Measurements from ENCODE around the gene NTMT1. TPM values are rescaled to one million over a fixed set of nuclear protein-coding genes. Genes with fewer than 3 reads are reported as not detected.

The NTMT1 gene, protein sequence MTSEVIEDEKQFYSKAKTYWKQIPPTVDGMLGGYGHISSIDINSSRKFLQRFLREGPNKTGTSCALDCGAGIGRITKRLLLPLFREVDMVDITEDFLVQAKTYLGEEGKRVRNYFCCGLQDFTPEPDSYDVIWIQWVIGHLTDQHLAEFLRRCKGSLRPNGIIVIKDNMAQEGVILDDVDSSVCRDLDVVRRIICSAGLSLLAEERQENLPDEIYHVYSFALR
- polyA plus RNA-seq (ENCODE audit: low read depth in 6 of 6), result 10 to 100 TPM; 30.3 to 57.7 (median 35.4) TPM

DNA sequence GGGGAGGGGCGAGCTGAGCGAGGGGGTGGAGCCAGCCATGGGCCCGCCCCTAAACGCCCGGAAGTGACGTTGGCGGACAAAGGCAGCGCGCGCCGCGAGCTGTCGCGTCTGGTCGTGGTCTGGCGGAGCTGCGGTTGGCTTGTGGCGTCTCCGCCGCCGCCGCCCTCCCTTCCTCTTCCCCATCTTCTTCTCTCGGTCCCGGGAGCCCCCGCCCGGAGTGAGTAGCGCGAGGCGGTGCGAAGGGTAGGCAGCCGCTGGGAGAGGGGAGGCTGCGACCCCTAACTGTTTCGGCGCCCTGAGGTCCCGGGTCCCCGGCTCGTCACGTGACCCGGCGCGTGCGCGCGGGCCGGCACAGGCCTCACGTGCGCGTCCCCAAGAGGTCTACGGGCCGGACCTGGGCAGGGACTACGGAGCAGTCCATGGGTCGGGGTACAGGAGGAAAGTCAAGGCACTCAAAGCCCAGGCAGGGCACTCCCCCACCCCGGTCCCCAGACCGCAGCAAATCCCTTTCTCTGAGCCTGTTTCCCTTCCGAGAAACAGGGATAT is at the start of gene NTMT1:
TSS of gene NTMT1 (plus strand) at position 85 of the 546 bp plus-strand sequence. CDS start 6,541 bp downstream, outside the sequence.
- H3K27me3 Mint-ChIP-seq, result peaks cover 5 to 29% (median 14%) of the 10 kb centered on the region in 3 donors
- H3K4me1 Mint-ChIP-seq, result peaks cover 37 to 63% (median 52%) of the 10 kb centered on the region in 3 donors
- ATAC-seq (ENCODE audit: low read depth in 2 of 2) (peak; percentile 79 to 83), DNase-seq (peak; percentile 94)
- H3K4me3 Mint-ChIP-seq, result peak within 1 kb of the TSS; percentile 88 to 94 (median 91)
- H3K27ac Mint-ChIP-seq, result peak within 1 kb of the TSS; percentile 94 to 99 (median 98)
- peaks cover 0 to 2% (median 0%) of the 10 kb centered on the region in 7 donors for H3K9me3 Mint-ChIP-seq
- no peaks in the 10 kb centered on the region for H3K36me3 Mint-ChIP-seq

DNA sequence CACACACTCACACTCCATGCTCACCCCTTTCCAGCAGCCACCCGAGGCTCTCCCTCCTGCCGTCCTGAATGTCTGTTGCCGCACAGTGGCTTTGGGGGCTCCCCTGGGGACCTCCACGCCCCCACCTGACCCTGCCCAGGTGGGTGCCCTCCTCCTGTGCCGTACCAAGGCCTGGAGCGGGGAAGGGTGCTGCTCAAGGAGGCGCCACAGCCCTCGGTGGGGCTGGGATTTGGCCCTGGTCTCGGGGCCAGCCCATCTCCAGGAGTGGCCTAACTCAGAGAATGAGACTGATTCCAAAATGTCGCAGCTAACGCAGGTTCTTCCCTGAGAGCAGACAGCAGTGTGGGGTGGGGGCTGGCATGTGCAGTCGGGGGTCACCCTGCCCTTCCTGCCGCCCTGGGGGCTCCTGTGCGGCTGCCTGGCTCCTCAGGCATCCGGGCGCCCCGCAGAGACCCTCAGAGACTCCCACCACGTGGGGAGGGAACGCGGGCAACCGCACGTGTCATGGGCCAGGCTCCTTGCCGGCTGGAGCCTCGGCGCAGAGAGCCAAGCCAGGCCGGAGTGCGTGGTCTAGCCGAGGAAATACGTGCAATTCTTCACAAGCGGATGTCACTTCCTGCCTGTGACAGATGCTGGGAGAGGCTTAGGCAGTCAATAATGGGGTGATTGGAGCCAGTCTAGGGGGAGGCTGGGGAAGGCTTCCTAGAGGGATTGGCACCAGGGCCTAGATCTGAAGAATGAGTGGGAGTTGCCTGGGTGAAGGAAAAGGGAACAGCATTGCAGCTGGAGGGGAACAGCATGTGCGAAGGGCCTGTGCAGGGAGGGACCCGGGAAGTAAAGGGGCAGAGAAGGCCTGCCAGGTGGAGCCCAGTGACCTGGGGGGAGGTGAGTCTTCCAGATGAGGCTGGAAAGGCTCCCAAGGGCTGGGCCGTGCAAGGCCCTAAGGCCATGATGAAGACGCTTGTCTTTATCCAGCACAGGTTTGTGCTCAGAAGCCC is 49.1 kb upstream of the NTMT1 start:
- peaks cover 0 to 7% of the 10 kb centered on the region in 2 donors for H3K36me3 Mint-ChIP-seq
- H3K27me3 Mint-ChIP-seq, result peaks cover 4 to 33% (median 31%) of the 10 kb centered on the region in 3 donors
- H3K27ac Mint-ChIP-seq, result no peak overlapping the region
- H3K4me3 Mint-ChIP-seq, result no peak overlapping the region
- H3K9me3 Mint-ChIP-seq, result peaks cover 0 to 6% (median 3%) of the 10 kb centered on the region in 7 donors
- peaks cover 18 to 19% (median 19%) of the 10 kb centered on the region in 3 donors for H3K4me1 Mint-ChIP-seq
- ATAC-seq (ENCODE audit: low read depth in 2 of 2) (no peak), DNase-seq (no peak)

DNA sequence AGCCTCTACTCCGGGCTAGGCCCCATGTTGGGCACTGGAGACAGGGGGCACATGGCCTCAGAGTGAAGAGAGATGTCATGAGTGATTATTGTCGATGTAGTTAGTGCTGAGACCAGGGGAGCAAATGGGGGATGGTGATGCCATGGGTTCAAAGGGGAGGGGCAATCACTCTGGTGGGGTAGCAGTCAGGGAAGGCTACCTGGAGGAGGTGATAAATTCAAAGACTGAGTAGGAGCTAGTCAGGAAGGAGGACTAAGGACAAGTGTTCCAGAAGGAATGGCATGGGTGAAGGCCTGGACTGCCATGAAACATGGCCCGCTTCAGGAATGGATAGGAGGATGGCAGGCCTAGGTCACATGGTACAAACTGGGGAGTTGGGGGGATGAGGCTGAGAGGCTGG is 46.7 kb upstream of the NTMT1 start:
- no peaks in the 10 kb centered on the region for H3K36me3 Mint-ChIP-seq
- H3K4me3 Mint-ChIP-seq, result no peak overlapping the region
- DNase-seq (no peak), ATAC-seq (ENCODE audit: low read depth in 2 of 2) (no peak)
- H3K27ac Mint-ChIP-seq, result peak overlapping the region in 1 of 6 donors; percentile 62
- peaks cover 4 to 33% (median 23%) of the 10 kb centered on the region in 3 donors for H3K27me3 Mint-ChIP-seq
- H3K9me3 Mint-ChIP-seq, result peaks cover 0 to 3% (median 0%) of the 10 kb centered on the region in 7 donors
- peaks cover 22 to 23% (median 22%) of the 10 kb centered on the region in 3 donors for H3K4me1 Mint-ChIP-seq

DNA sequence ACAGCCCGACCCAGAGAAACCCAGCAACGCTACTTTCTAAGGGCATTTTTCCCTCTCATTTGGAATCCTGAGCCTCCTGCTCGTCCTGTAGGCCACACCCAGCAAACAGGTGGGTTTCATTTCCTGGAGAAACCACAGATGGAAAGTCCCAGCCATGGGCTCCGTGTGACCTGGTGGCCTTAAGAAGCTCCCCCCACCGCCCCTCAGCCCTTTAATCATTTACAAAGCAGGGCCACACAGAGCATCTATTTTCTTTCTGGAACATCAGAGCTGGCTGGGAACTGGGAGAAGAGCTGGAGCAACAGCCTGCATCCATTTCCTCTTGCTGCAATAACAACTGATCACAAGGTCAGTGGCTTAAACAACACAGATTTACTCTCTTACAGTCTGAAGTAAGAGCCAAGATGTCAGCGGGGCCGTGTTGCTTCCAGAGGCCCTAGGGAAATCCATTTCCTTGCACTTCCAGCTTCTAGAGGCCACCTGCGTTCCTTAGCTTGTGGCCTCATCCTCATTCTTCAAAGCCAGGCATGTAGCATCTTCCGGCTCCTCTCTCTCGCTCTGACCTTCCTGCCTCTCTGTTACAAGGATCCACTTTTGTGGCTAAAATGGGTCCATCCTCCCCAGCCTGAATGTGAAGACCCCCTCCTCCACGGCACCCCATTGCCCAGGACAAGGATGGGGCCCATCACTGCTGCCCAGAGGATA is 45.6 kb upstream of the NTMT1 start:
- H3K4me3 Mint-ChIP-seq, result peak overlapping the region in 3 of 8 donors; percentile 29 to 43 (median 42)
- H3K27me3 Mint-ChIP-seq, result peaks cover 4 to 33% (median 23%) of the 10 kb centered on the region in 3 donors
- ATAC-seq (ENCODE audit: low read depth in 2 of 2), result peak; percentile 53 to 57
- no peak for DNase-seq
- no peak overlapping the region for H3K27ac Mint-ChIP-seq
- H3K36me3 Mint-ChIP-seq, result no peaks in the 10 kb centered on the region
- peaks cover 25 to 27% (median 26%) of the 10 kb centered on the region in 3 donors for H3K4me1 Mint-ChIP-seq
- peaks cover 0 to 7% (median 0%) of the 10 kb centered on the region in 7 donors for H3K9me3 Mint-ChIP-seq

DNA sequence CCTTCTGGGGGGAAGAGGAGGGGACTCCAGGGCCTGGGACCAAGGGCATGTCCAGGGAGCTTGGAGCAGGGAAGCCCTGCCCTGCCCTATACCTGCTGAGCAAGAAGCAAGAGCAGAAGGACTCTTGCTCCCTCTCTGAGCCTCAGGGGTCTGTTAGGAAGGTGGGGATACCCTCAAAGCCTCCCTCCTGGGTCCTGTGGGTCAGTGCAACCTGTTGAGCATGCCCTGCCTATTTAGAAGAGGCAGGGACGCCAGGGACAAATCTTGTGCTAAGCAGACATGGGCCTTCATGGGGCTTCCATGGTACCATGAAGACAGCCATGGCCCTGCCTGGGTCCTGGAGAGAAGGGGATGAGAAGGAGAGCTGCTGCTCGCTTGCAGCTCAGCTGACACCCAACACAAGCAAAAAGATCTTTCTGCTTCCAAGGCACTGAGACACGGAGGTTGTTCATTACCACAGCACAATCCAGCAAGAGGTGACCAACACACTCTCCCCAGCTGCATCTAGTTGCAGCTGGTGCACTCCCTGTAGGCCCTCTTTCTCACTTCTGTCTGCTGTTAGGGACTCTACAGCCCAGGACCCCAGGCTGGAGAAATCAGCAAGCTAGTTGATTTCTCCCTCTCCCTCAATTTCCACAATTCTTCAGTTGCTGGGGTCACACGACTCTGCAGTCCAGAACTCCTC is 44.3 kb upstream of the NTMT1 start:
- H3K4me1 Mint-ChIP-seq, result peaks cover 25 to 29% (median 27%) of the 10 kb centered on the region in 3 donors
- no peaks in the 10 kb centered on the region for H3K36me3 Mint-ChIP-seq
- H3K27ac Mint-ChIP-seq, result peak overlapping the region in 2 of 6 donors; percentile 38 to 61
- H3K9me3 Mint-ChIP-seq, result peaks cover 0 to 7% (median 0%) of the 10 kb centered on the region in 7 donors
- DNase-seq (no peak), ATAC-seq (ENCODE audit: low read depth in 2 of 2) (no peak)
- H3K27me3 Mint-ChIP-seq, result peaks cover 0 to 22% (median 14%) of the 10 kb centered on the region in 3 donors
- no peak overlapping the region for H3K4me3 Mint-ChIP-seq

DNA sequence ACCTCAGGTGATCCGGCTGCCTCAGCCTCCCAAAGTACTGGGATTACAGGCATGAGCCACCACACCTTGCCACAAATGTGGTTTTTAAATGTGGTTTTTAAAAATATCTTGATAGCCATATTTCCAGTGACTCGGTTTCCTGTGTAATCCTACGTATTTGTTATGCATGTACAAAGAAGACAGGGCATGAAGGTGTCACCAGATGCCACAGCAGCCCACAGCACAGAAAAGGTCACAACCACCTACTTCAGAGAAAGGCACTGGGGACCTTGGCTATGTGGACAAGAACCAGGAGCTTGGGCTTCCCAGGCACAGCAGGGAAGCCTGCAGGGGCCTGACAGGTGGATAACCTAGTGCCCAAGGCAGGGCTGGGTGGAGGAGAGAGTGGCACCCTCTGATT is 43.1 kb upstream of the NTMT1 start:
- ATAC-seq (ENCODE audit: low read depth in 2 of 2) (no peak), DNase-seq (no peak)
- H3K27ac Mint-ChIP-seq, result no peak overlapping the region
- H3K36me3 Mint-ChIP-seq, result no peaks in the 10 kb centered on the region
- no peak overlapping the region for H3K4me3 Mint-ChIP-seq
- peaks cover 25 to 29% (median 27%) of the 10 kb centered on the region in 3 donors for H3K4me1 Mint-ChIP-seq
- H3K9me3 Mint-ChIP-seq, result peaks cover 0 to 7% (median 2%) of the 10 kb centered on the region in 7 donors
- H3K27me3 Mint-ChIP-seq, result peaks cover 0 to 23% (median 13%) of the 10 kb centered on the region in 3 donors

DNA sequence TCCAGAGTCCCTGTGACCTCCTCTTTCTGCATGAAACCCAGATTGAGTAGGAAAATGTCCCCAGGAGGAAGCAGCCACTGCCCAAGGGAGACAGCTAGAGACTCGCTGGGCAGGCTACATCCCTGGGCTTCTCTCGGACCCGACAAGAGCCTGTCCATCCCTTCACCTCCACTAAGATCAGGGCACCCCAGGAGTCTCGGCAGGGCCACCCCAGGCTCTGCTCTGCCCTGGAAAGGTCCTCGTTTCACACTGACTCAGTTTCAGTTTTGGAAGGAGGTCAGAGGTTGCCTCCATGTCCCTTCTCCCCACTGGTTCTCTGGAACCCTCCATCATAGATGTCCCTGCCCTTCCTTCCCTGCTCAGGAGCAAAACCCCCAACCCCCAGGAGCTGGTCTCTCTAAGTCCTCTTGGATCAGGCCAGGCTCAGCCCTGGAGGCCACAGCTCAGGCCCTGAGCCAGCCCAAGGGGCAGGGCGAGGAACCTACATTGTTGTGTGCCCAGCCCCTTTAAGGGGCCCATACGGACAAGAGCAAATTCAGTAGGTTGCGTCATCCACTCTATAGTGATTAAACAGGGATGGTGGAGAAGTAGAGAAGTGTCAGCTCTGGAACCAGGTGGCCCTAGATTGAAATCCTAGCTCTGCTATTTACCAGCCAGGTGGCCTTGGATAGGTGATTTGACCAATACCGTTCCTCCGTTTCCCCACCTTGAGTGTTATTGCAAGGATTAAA is 42.5 kb upstream of the NTMT1 start:
- Mint-ChIP-seq H3K4me1 (peaks cover 25 to 29% (median 27%) of the 10 kb centered on the region in 3 donors), H3K27me3 (peaks cover 4 to 29% (median 18%) of the 10 kb centered on the region in 3 donors), H3K27ac (no peak overlapping the region), H3K9me3 (peaks cover 0 to 7% (median 2%) of the 10 kb centered on the region in 7 donors), H3K36me3 (no peaks in the 10 kb centered on the region), H3K4me3 (no peak overlapping the region)
- DNase-seq (no peak), ATAC-seq (ENCODE audit: low read depth in 2 of 2) (no peak)

DNA sequence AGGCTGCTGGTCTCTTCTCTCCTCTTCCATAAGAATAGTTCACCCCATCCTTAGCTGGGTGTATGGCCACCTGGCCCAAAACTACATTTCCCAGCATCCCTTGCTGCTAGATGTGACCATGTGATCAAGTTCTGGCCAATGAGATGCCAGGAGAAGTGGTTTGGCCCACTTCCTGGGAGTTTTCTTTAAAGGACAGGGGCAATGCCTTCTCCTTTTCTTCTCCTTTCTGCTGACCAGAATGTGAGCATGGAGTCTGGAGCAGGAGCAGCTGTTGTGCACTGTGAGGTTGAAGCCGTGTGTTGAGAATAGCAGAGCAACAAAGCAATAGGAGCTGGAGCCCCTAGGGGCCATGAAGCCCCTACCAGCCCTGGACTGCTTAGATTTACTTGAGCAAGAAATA is 41.8 kb upstream of the NTMT1 start:
- Mint-ChIP-seq H3K36me3 (no peaks in the 10 kb centered on the region), H3K4me3 (peak overlapping the region in 2 of 8 donors; percentile 12 to 37), H3K9me3 (peaks cover 0 to 7% (median 2%) of the 10 kb centered on the region in 7 donors), H3K27me3 (peaks cover 9 to 32% (median 22%) of the 10 kb centered on the region in 3 donors), H3K27ac (peak overlapping the region in 4 of 6 donors; percentile 20 to 93 (median 71)), H3K4me1 (peaks cover 22 to 26% (median 26%) of the 10 kb centered on the region in 3 donors)
- DNase-seq, result peak; percentile 50
- ATAC-seq (ENCODE audit: low read depth in 2 of 2), result peak; percentile 75 to 85

DNA sequence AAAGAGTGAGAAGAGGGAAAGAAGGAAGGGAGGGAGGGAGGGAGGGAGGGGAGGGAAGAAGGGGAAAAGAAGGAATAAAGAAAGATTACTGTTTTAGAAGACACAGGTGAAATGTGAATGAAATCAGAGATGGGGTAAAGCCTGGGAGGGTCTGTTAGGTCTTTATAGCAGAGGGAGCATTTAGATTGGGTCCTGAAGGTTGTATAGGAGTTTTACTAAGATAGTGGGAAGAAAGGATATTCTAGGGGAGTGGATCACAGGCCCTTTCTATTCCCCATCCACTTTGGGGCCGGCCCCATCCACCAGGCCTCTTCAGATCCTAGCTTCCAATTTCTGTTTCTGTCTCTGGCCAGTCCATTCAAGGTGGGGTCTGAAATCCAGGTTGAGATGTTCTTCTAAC is 40.6 kb upstream of the NTMT1 start:
- ATAC-seq (ENCODE audit: low read depth in 2 of 2), result no peak
- Mint-ChIP-seq H3K4me1 (peaks cover 11 to 15% (median 13%) of the 10 kb centered on the region in 3 donors), H3K27ac (no peak overlapping the region), H3K4me3 (no peak overlapping the region), H3K27me3 (peaks cover 9 to 40% (median 24%) of the 10 kb centered on the region in 3 donors), H3K36me3 (no peaks in the 10 kb centered on the region), H3K9me3 (peaks cover 0 to 7% (median 2%) of the 10 kb centered on the region in 7 donors)
- DNase-seq, result no peak

DNA sequence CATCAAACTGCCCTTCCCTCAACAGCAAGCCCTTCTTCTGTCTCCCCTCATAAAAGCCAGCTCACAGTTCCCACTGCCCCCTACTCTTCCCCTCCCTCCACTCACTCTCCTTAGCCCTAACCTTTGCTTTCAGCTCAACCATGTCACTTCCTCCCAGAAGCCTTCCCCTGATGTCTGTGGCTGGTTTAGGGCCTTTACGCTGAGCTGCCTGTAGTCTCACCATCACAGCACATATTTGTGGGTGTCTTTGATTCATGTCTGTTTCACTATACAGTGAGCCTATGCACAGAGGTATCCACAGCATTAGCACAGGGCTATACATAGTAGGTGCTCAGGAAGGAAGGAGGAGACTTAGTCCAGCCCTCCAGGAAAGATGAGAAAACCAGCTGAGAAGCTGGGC is 39.7 kb upstream of the NTMT1 start:
- H3K27ac Mint-ChIP-seq, result peak overlapping the region in 2 of 6 donors; percentile 37 to 67
- peaks cover 6 to 11% (median 7%) of the 10 kb centered on the region in 3 donors for H3K4me1 Mint-ChIP-seq
- ATAC-seq (ENCODE audit: low read depth in 2 of 2), result no peak
- no peaks in the 10 kb centered on the region for H3K36me3 Mint-ChIP-seq
- no peak for DNase-seq
- peaks cover 0 to 7% (median 2%) of the 10 kb centered on the region in 7 donors for H3K9me3 Mint-ChIP-seq
- H3K27me3 Mint-ChIP-seq, result peaks cover 9 to 48% (median 31%) of the 10 kb centered on the region in 3 donors
- H3K4me3 Mint-ChIP-seq, result no peak overlapping the region

DNA sequence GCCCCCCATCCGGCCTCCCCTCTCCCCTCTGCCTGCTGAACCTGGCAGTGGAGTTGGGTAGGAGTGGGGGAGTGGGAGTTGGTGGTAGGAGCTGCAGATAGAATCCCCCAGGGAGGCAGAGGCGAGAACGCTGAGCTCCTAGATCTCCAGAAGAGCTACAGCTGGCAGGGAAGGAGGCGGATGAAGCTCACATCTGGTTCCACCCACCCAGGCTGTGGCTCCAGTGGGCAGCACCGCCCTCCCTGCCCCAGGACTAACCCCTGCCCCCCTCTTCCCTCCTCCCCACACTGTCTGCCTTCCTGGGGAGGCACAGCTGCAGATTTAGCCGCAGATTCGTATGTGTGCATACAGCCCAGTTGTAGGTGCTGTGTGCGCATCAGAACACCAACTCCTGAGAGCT is 39.3 kb upstream of the NTMT1 start:
- ATAC-seq (ENCODE audit: low read depth in 2 of 2) (no peak), DNase-seq (no peak)
- Mint-ChIP-seq H3K27me3 (peaks cover 9 to 48% (median 31%) of the 10 kb centered on the region in 3 donors), H3K36me3 (no peaks in the 10 kb centered on the region), H3K27ac (no peak overlapping the region), H3K4me3 (no peak overlapping the region), H3K4me1 (peaks cover 6 to 11% (median 7%) of the 10 kb centered on the region in 3 donors), H3K9me3 (peaks cover 0 to 7% (median 2%) of the 10 kb centered on the region in 7 donors)
